Right hindlimb (tissue), 1 donor: ENCODE measurements around the gene NPBWR2.

Source experiments
- DNase-seq: peaks from one replicate; pipeline ENCODE4 v3.0.0-alpha.2; 2018

Gene NPBWR2

GRCh38 chr20:64071341-64072332, 35.7 kb downstream of the NPBWR2 start:
- DNase-seq = no peak

GRCh38 chr20:64070244-64070993, 36.9 kb downstream of the NPBWR2 start:
- no peak for DNase-seq

- no peak for DNase-seq
Measured at GRCh38 chr20:64069614-64070243, 37.6 kb downstream of the NPBWR2 start.

- no peak for DNase-seq
Measured at GRCh38 chr20:64069209-64069613, 38.2 kb downstream of the NPBWR2 start.

GRCh38 chr20:64068386-64069208, 38.8 kb downstream of the NPBWR2 start:
- DNase-seq = no peak

GRCh38 chr20:64067733-64068307, 39.5 kb downstream of the NPBWR2 start:
- no peak for DNase-seq

- no peak for DNase-seq
Measured at GRCh38 chr20:64067005-64067632, 40.2 kb downstream of the NPBWR2 start.

GRCh38 chr20:64065974-64066343, 41.4 kb downstream of the NPBWR2 start:
- DNase-seq = no peak

GRCh38 chr20:64065062-64065973, 42.0 kb downstream of the NPBWR2 start:
- DNase-seq = no peak

GRCh38 chr20:64064145-64064698, 43.1 kb downstream of the NPBWR2 start:
- DNase-seq = no peak

- no peak for DNase-seq
Measured at GRCh38 chr20:64063389-64064144, 43.8 kb downstream of the NPBWR2 start.

GRCh38 chr20:64062596-64063388, 44.6 kb downstream of the NPBWR2 start, which contains the start of gene TCEA2:
Gene TCEA2 (plus strand): TSS chr20:64063198. CDS start chr20:64063313, 115 bp downstream.
- peak; percentile 97 for DNase-seq

- DNase-seq = no peak
Measured at GRCh38 chr20:64062276-64062595, 45.1 kb downstream of the NPBWR2 start.

GRCh38 chr20:64058536-64058935, 48.8 kb downstream of the NPBWR2 start:
- no peak for DNase-seq

- peak; percentile 80 for DNase-seq
Measured at GRCh38 chr20:64057628-64058498, 49.5 kb downstream of the NPBWR2 start.

- no peak for DNase-seq
Measured at GRCh38 chr20:64056889-64057627, 50.3 kb downstream of the NPBWR2 start.

GRCh38 chr20:64056639-64056888, 50.8 kb downstream of the NPBWR2 start:
- DNase-seq = no peak
